Astrocyte (in vitro differentiated cells and primary cell): ENCODE data around the gene PGAM2.

Experiments used
- EZH2 ChIP-seq: IDR thresholded peaks from 2 replicates; pipeline ENCODE4 v1.6.1; 2012; ENCODE audit warnings: mild to moderate bottlenecking, low read length, inconsistent platforms; ENCODE audit not compliant: insufficient read depth
- TF ChIP-seq, protein P1 (sequence below): IDR thresholded peaks from 2 replicates; pipeline ENCODE4 v1.5.1; 2011; ENCODE audit warnings: low read depth, mild to moderate bottlenecking, inconsistent platforms, low read length, moderate library complexity; ENCODE audit not compliant: insufficient read depth

DNA sequence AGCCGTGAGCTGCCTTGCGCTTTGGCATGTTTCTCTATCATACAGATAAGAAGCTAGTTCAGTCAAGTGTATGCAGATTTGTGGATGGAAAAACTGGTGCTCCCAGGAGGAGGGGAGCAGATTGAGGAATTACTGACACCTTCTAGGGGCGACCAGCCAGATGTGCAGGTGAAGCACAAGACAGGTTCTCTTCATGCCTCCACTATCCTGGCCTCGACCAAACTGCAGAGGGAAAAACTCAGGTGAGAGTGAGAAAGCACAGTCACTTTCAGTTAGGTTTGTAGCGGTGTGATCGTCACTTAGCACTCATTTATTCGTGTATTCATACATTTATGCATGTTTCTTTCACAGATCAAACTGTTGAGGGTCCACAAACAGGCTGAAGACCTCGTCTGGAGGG, 21.5 kb downstream of the PGAM2 start:
- TF ChIP-seq, protein P1, sequence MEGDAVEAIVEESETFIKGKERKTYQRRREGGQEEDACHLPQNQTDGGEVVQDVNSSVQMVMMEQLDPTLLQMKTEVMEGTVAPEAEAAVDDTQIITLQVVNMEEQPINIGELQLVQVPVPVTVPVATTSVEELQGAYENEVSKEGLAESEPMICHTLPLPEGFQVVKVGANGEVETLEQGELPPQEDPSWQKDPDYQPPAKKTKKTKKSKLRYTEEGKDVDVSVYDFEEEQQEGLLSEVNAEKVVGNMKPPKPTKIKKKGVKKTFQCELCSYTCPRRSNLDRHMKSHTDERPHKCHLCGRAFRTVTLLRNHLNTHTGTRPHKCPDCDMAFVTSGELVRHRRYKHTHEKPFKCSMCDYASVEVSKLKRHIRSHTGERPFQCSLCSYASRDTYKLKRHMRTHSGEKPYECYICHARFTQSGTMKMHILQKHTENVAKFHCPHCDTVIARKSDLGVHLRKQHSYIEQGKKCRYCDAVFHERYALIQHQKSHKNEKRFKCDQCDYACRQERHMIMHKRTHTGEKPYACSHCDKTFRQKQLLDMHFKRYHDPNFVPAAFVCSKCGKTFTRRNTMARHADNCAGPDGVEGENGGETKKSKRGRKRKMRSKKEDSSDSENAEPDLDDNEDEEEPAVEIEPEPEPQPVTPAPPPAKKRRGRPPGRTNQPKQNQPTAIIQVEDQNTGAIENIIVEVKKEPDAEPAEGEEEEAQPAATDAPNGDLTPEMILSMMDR: no peak
- no peak for TF ChIP-seq EZH2
